ENCODE results near the gene TK2.

DNA sequence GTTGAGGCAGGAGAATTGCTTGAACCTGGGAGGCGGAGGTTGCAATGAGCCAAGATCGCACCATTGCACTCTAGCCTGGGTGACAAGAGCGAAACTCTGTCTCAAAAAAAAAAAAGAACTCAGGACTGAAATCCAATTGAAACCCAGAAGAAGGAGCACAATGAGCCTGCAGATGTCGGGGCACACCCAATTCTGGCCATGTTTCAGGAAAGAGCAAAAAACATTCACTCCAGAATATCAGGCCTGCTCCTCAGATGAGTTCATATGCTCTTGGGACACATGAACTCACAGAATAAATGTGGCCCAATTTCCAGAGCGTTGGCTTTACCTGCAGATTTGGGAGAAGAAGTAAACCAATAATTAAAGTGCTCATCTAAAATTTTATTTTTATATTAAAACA, 26.4 kb upstream of the TK2 start:
- no peak for TF ChIP-seq POLR2A (IDR thresholded peaks at IDR 0.05)
- TF ChIP-seq, protein P1, sequence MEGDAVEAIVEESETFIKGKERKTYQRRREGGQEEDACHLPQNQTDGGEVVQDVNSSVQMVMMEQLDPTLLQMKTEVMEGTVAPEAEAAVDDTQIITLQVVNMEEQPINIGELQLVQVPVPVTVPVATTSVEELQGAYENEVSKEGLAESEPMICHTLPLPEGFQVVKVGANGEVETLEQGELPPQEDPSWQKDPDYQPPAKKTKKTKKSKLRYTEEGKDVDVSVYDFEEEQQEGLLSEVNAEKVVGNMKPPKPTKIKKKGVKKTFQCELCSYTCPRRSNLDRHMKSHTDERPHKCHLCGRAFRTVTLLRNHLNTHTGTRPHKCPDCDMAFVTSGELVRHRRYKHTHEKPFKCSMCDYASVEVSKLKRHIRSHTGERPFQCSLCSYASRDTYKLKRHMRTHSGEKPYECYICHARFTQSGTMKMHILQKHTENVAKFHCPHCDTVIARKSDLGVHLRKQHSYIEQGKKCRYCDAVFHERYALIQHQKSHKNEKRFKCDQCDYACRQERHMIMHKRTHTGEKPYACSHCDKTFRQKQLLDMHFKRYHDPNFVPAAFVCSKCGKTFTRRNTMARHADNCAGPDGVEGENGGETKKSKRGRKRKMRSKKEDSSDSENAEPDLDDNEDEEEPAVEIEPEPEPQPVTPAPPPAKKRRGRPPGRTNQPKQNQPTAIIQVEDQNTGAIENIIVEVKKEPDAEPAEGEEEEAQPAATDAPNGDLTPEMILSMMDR (IDR thresholded peaks at IDR 0.05), result no peak

Data from prostate gland (tissue), 2 donors.